CD14-positive monocyte (primary cell): ENCODE results near the gene TTC32. TPM values are rescaled to one million over a fixed set of nuclear protein-coding genes. Genes with fewer than 3 reads are reported as not detected.

Source experiments
- DNase-seq, 3 donors: peaks; one replicate each; pipeline ENCODE4 v3.0.0-alpha.2; 2011 to 2022
- H2AFZ ChIP-seq: 2 replicates; pipeline ENCODE4 v1.6.0; 2012; ENCODE audit warnings: mild to moderate bottlenecking, low read depth, low read length, inconsistent platforms; ENCODE audit not compliant: insufficient read depth, poor library complexity, severe bottlenecking
- H3K27ac ChIP-seq, 2 donors: 1 replicate in 1 of 2; 2 replicates in 1 of 2; pipeline ENCODE4 v1.5.1; 2012 to 2013; ENCODE audit warnings: low read length in 2 of 2, control low read depth in 1 of 2, inconsistent platforms in 1 of 2, low read depth in 1 of 2, mild to moderate bottlenecking in 1 of 2
- H3K27me3 ChIP-seq, 2 donors: one replicate each; pipeline versions ENCODE4 v1.6.0 to v1.6.1; 2011 to 2013; ENCODE audit warnings: low read length in 2 of 2; ENCODE audit not compliant: control insufficient read depth in 2 of 2, insufficient read depth in 2 of 2
- H3K36me3 ChIP-seq, 2 donors: replicated peaks in 1 of 2; 1 replicate in 1 of 2; 2 replicates in 1 of 2; pipeline versions ENCODE4 v1.5.1 to v1.6.1; 2012 to 2013; ENCODE audit warnings: low read length in 2 of 2, control low read depth in 1 of 2, inconsistent platforms in 1 of 2, mild to moderate bottlenecking in 1 of 2; ENCODE audit not compliant: insufficient read depth in 2 of 2, control insufficient read depth in 1 of 2
- H3K4me1 ChIP-seq, 2 donors: 1 replicate in 1 of 2; 2 replicates in 1 of 2; pipeline versions ENCODE4 v1.5.1 to v1.6.1; 2012 to 2013; ENCODE audit warnings: low read length in 2 of 2, control low read depth in 1 of 2, inconsistent platforms in 1 of 2, mild to moderate bottlenecking in 1 of 2, moderate library complexity in 1 of 2; ENCODE audit not compliant: insufficient read depth in 2 of 2, control insufficient read depth in 1 of 2
- H3K4me2 ChIP-seq: replicated peaks from 2 replicates; pipeline ENCODE3; 2012; ENCODE audit warnings: low read length, moderate library complexity, mild to moderate bottlenecking; ENCODE audit not compliant: poor library complexity, severe bottlenecking; ENCODE audit errors: extremely low read depth
- H3K4me3 ChIP-seq, 3 experiments: fragments of 200-600 bp in 1 of 3; sonication (generic) in 1 of 3; replicated peaks in 1 of 3; 1 replicate in 2 of 3; 2 replicates in 1 of 3; pipeline ENCODE4 v1.5.1; 2011 to 2013; ENCODE audit warnings: low read length in 3 of 3, mild to moderate bottlenecking in 3 of 3, control low read depth in 2 of 3, low read depth in 2 of 3, inconsistent platforms in 1 of 3, moderate library complexity in 1 of 3
- H3K79me2 ChIP-seq: 2 replicates; pipeline ENCODE4 v1.6.0; 2012; ENCODE audit warnings: mild to moderate bottlenecking, control low read depth, inconsistent platforms, low read length, moderate library complexity; ENCODE audit not compliant: insufficient read depth
- H3K9ac ChIP-seq: 2 replicates; pipeline ENCODE4 v1.6.0; 2017; ENCODE audit warnings: low read length, mild to moderate bottlenecking; ENCODE audit not compliant: insufficient read depth, poor library complexity, severe bottlenecking
- H3K9me3 ChIP-seq, 2 donors: replicated peaks in 1 of 2; 1 replicate in 1 of 2; 2 replicates in 1 of 2; pipeline versions ENCODE4 v1.5.1 to v1.6.1; 2012 to 2013; ENCODE audit warnings: low read length in 2 of 2, control low read depth in 1 of 2; ENCODE audit not compliant: control insufficient read depth in 1 of 2, insufficient read depth in 1 of 2
- H4K20me1 ChIP-seq: 2 replicates; pipeline ENCODE4 v1.6.0; 2012; ENCODE audit warnings: mild to moderate bottlenecking, low read length, control low read depth, moderate library complexity; ENCODE audit not compliant: insufficient read depth
- H3K27ac Mint-ChIP-seq, 7 donors: one replicate each; pipeline ENCODE4 v1.8.0; 2020; ENCODE audit warnings: mild to moderate bottlenecking in 7 of 7, mixed read lengths in 7 of 7, moderate library complexity in 6 of 7, inconsistent platforms in 2 of 7
- H3K27me3 Mint-ChIP-seq, 3 donors: one replicate each; pipeline ENCODE4 v1.8.0; 2021 to 2022; ENCODE audit warnings: low read depth in 3 of 3, mild to moderate bottlenecking in 3 of 3, mixed read lengths in 3 of 3, moderate library complexity in 3 of 3, inconsistent platforms in 1 of 3
- H3K36me3 Mint-ChIP-seq, 2 donors: one replicate each; pipeline ENCODE4 v1.8.0; 2020; ENCODE audit warnings: mixed read lengths in 2 of 2, inconsistent platforms in 1 of 2, mild to moderate bottlenecking in 1 of 2
- H3K4me1 Mint-ChIP-seq: one replicate; pipeline ENCODE4 v1.8.0; 2020; ENCODE audit warnings: mild to moderate bottlenecking, mixed read lengths
- H3K4me3 Mint-ChIP-seq, 2 donors: one replicate each; pipeline ENCODE4 v1.8.0; 2020; ENCODE audit warnings: mild to moderate bottlenecking in 2 of 2, mixed read lengths in 2 of 2, moderate library complexity in 1 of 2
- H3K9me3 Mint-ChIP-seq, 7 donors: one replicate each; pipeline ENCODE4 v1.8.0; 2020 to 2022; ENCODE audit warnings: mixed read lengths in 7 of 7, mild to moderate bottlenecking in 6 of 7, moderate library complexity in 6 of 7, inconsistent platforms in 2 of 7
- WGBS: methylation state at CpG from one replicate; pipeline ENCODE4 v1.1.5; 2013; ENCODE audit warnings: missing lambda C conversion rate; ENCODE audit not compliant: insufficient coverage; 5-methylcytosine and 5-hydroxymethylcytosine counted together
- intact Hi-C, 2 donors: fragments of 100-400 bp; cut with micrococcal nuclease; formaldehyde crosslinking; loops; one replicate each; pipeline versions ENCODE4 v1.15.0 to v1.15.1; 2023
- polyA plus RNA-seq, 3 donors: library from polyadenylated mRNA; depleted of rRNA in 1 of 3; unstranded in 2 of 3; stranded (reverse) in 1 of 3; fragments of 300-500 nt in 2 of 3; fragments of >200 nt in 1 of 3; fragmentation: Illumina TruSeq in 2 of 3; gene quantifications; 1 replicate in 2 of 3; 2 replicates in 1 of 3; pipeline ENCODE4 v1.2.3, GENCODE V29; 2012 to 2021
- TF ChIP-seq, protein P1 (sequence below): fragments of 200-600 bp; IDR thresholded peaks from one replicate; pipeline ENCODE4 v1.8.0; 2022; ENCODE audit warnings: antibody characterized with exemption, mild to moderate bottlenecking

The TTC32 gene
- polyA plus RNA-seq, 3 donors, result 17.6 to 27.7 (median 20.1) TPM

DNA sequence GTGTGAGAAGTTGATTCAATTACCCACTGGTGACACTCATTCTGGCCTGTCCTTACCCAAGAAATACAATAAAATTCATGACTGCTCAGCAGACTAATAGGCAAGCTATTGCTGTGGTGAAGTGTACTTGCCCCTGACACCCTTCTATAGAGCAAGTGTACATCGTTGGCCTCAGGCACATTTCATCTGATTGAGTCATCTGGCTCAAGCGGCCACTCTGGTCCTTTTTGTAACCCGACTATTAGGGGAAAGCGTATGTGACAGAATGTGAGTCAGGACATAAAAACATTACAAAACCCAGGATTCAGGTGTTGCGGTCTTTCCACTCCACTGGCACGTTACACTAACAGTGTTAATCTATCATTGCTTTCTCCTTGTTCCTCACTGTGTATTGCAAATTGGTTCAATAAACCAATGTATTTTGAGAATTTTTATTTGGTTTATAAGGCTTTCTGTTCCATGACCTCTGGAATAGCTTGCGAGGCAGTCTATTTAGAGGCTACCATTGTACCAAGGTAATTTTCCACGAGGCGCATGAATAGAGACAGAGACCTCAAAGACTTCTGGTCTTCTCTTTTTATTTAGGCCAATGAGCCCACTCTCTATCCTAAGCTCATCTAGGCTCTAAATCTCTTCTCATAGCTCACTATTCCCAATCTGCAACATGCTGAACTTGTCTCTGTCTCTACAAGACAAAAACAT, 10.2 kb upstream of the TTC32 start:
- Histone ChIP-seq H4K20me1 (no peaks in the 10 kb centered on the region), H3K79me2 (no peaks in the 10 kb centered on the region), H3K4me2 (no peak overlapping the region), H3K9me3 (no peaks in the 10 kb centered on the region), H3K27me3 (no peaks in the 10 kb centered on the region), H3K27ac (no peak overlapping the region), H3K9ac (no peak overlapping the region), H3K4me3 (no peak overlapping the region), H3K36me3 (no peaks in the 10 kb centered on the region), H2AFZ (no peak overlapping the region), H3K4me1 (no peaks in the 10 kb centered on the region)
- Mint-ChIP-seq H3K9me3 (peaks cover 0 to 4% (median 0%) of the 10 kb centered on the region in 7 donors), H3K4me3 (no peak overlapping the region), H3K27me3 (no peaks in the 10 kb centered on the region), H3K27ac (no peak overlapping the region), H3K4me1 (no peaks in the 10 kb centered on the region), H3K36me3 (peaks cover 0 to 3% of the 10 kb centered on the region in 2 donors)
- intact Hi-C loops, result no loop called here
- TF ChIP-seq, protein P1, sequence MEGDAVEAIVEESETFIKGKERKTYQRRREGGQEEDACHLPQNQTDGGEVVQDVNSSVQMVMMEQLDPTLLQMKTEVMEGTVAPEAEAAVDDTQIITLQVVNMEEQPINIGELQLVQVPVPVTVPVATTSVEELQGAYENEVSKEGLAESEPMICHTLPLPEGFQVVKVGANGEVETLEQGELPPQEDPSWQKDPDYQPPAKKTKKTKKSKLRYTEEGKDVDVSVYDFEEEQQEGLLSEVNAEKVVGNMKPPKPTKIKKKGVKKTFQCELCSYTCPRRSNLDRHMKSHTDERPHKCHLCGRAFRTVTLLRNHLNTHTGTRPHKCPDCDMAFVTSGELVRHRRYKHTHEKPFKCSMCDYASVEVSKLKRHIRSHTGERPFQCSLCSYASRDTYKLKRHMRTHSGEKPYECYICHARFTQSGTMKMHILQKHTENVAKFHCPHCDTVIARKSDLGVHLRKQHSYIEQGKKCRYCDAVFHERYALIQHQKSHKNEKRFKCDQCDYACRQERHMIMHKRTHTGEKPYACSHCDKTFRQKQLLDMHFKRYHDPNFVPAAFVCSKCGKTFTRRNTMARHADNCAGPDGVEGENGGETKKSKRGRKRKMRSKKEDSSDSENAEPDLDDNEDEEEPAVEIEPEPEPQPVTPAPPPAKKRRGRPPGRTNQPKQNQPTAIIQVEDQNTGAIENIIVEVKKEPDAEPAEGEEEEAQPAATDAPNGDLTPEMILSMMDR, result no peak
- 93% methylated on average over 6 of the region's 9 CpGs for WGBS
- DNase-seq, result no peak

DNA sequence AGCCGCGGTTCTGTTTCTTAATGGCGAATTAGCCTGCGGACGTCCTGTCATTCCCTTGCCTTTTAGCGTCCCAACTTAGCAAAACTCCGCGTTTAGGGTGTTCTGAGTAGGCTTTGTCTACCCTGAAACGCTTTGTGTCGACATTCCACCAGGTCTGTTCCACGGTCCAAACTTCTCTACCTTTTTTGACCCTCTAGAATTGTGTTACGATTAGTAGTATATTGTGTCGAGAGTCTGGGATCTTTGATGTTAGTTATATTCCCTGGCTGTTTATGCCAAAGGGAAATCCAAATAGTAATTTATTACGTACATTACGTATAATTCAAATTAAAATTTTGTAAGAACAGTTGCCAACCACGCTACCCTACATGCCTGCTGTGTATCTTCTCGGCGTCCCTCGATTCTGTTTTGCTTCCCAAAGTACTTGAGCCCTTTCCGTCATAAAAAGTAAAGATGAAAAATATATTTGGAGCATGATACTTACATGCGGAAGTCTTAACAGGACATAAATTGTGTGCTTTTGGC, 495 bp upstream of the TTC32 start:
- no peak for DNase-seq
- TF ChIP-seq, protein P1, result no peak
- peaks cover 35% of the 10 kb centered on the region for H3K4me1 Mint-ChIP-seq

More for the DNA sequence above, 495 bp upstream of the TTC32 start:
- Histone ChIP-seq H3K4me3 (peak overlapping the region; percentile 81 to 98 (median 94)), H2AFZ (peak overlapping the region; percentile 87), H3K79me2 (peaks cover 45% of the 10 kb centered on the region), H3K36me3 (no peaks in the 10 kb centered on the region), H3K9me3 (no peaks in the 10 kb centered on the region), H3K9ac (peak overlapping the region; percentile 99), H3K27ac (peak overlapping the region; percentile 98 to 99), H4K20me1 (no peaks in the 10 kb centered on the region), H3K4me2 (peak overlapping the region; percentile 86), H3K27me3 (no peaks in the 10 kb centered on the region), H3K4me1 (peaks cover 32 to 39% of the 10 kb centered on the region in 2 donors)
- peaks cover 3 to 4% of the 10 kb centered on the region in 2 donors for H3K36me3 Mint-ChIP-seq
- H3K9me3 Mint-ChIP-seq, result peaks cover 0 to 4% (median 0%) of the 10 kb centered on the region in 7 donors
- intact Hi-C loops, result loop anchor here (2.0 to 10.0 kb wide), 4 partner anchors 150 to 753 kb away; partner anchors contain the start of genes HS1BP3 (in 1 of the 2) and LAPTM4A (in 1 of the 2)
- peaks cover 2 to 3% (median 3%) of the 10 kb centered on the region in 3 donors for H3K27me3 Mint-ChIP-seq
- WGBS, result 0% methylated on average over 4 of the region's 21 CpGs
- H3K27ac Mint-ChIP-seq, result peak overlapping the region; percentile 97 to 99 (median 98)
- peak overlapping the region; percentile 92 to 98 for H3K4me3 Mint-ChIP-seq
